Measurements from ENCODE around the gene SPSB1. TPM values are rescaled to one million over a fixed set of nuclear protein-coding genes. Genes with fewer than 3 reads are reported as not detected.
A peak's percentile ranks its signal among the peaks of the same experiment; 100 is the strongest.

SPSB1 gene
- total RNA-seq, 1 donor from 2014 or later, result 17.6 TPM

GRCh38 chr1:9265968-9266367 is 26.7 kb upstream of the SPSB1 start:
- no peaks in the 10 kb centered on the region for H3K27me3 ChIP-seq (ENCODE audit: low read depth)
- peaks cover 29% of the 10 kb centered on the region for H3K4me1 ChIP-seq
- peaks cover 47% of the 10 kb centered on the region for H3K36me3 ChIP-seq
- no peak overlapping the region for H3K4me3 ChIP-seq
- no peak for DNase-seq
- H3K27ac ChIP-seq (replicated peaks), result no peak overlapping the region
- TF ChIP-seq CTCF (IDR thresholded peaks at IDR 0.05; ENCODE audit: borderline replicate concordance), result no peak
- no peaks in the 10 kb centered on the region for H3K9me3 ChIP-seq (replicated peaks)
- intact Hi-C loops (cut with micrococcal nuclease), result no loop called here

GRCh38 chr1:9267352-9267686 is 25.4 kb upstream of the SPSB1 start:
- no peak overlapping the region for H3K27ac ChIP-seq (replicated peaks)
- H3K4me3 ChIP-seq, result no peak overlapping the region
- DNase-seq, result no peak
- H3K36me3 ChIP-seq, result peaks cover 42% of the 10 kb centered on the region
- peak; percentile 4 for TF ChIP-seq CTCF (IDR thresholded peaks at IDR 0.05; ENCODE audit: borderline replicate concordance)
- H3K4me1 ChIP-seq, result peaks cover 30% of the 10 kb centered on the region
- intact Hi-C loops (cut with micrococcal nuclease), result no loop called here
- no peaks in the 10 kb centered on the region for H3K27me3 ChIP-seq (ENCODE audit: low read depth)
- no peaks in the 10 kb centered on the region for H3K9me3 ChIP-seq (replicated peaks)

GRCh38 chr1:9267827-9268581 is 24.7 kb upstream of the SPSB1 start:
- no peak overlapping the region for H3K4me3 ChIP-seq
- intact Hi-C loops (cut with micrococcal nuclease), result no loop called here
- TF ChIP-seq CTCF (IDR thresholded peaks at IDR 0.05; ENCODE audit: borderline replicate concordance), result no peak
- H3K9me3 ChIP-seq (replicated peaks), result no peaks in the 10 kb centered on the region
- DNase-seq, result no peak
- peaks cover 30% of the 10 kb centered on the region for H3K4me1 ChIP-seq
- H3K36me3 ChIP-seq, result peaks cover 35% of the 10 kb centered on the region
- H3K27ac ChIP-seq (replicated peaks), result no peak overlapping the region
- H3K27me3 ChIP-seq (ENCODE audit: low read depth), result no peaks in the 10 kb centered on the region

GRCh38 chr1:9269078-9269501 is 23.6 kb upstream of the SPSB1 start:
- Histone ChIP-seq H3K36me3 (peaks cover 24% of the 10 kb centered on the region), H3K9me3 (replicated peaks) (no peaks in the 10 kb centered on the region), H3K4me1 (peaks cover 30% of the 10 kb centered on the region), H3K4me3 (no peak overlapping the region), H3K27me3 (ENCODE audit: low read depth) (no peaks in the 10 kb centered on the region), H3K27ac (replicated peaks) (no peak overlapping the region)
- intact Hi-C loops (cut with micrococcal nuclease), result no loop called here
- no peak for TF ChIP-seq CTCF (IDR thresholded peaks at IDR 0.05; ENCODE audit: borderline replicate concordance)
- DNase-seq, result no peak

GRCh38 chr1:9269721-9270120 is 23.0 kb upstream of the SPSB1 start:
- no peaks in the 10 kb centered on the region for H3K9me3 ChIP-seq (replicated peaks)
- TF ChIP-seq CTCF (IDR thresholded peaks at IDR 0.05; ENCODE audit: borderline replicate concordance), result no peak
- DNase-seq, result no peak
- H3K4me1 ChIP-seq, result peaks cover 30% of the 10 kb centered on the region
- no peaks in the 10 kb centered on the region for H3K27me3 ChIP-seq (ENCODE audit: low read depth)
- no peak overlapping the region for H3K27ac ChIP-seq (replicated peaks)
- no peak overlapping the region for H3K4me3 ChIP-seq
- intact Hi-C loops (cut with micrococcal nuclease), result no loop called here
- peaks cover 18% of the 10 kb centered on the region for H3K36me3 ChIP-seq
